ENCODE data around the gene TAF1B. TPM values are rescaled to one million over a fixed set of nuclear protein-coding genes. Genes with fewer than 3 reads are reported as not detected.

The TAF1B gene
- total RNA-seq, 1 experiment from 2014 or later, result 52.8 TPM

DNA sequence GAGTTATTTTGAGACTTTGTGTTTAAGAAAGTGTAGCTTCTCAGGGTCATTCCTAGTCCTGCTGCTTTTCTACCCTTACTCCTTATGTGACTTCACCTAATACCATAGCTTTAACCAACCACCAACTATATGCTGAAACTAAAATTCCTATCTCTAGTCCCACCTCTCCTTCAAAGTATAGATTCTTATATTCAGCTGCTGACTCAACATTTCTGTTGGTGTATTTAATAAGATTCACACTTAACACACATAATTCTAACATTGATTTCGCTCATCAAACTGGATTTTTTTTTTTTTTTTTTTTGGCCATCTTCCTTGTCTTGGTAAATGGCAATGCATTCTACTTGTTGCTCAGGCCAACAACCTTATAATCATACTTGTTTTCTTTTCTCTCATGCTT, 30.1 kb downstream of the TAF1B start:
- ChIA-PET CTCF (no interaction called here), POLR2A (ENCODE audit: low non-redundant PET) (no interaction called here)
- H3K36me3 ChIP-seq (ENCODE audit: insufficient read depth, low read length, poor library complexity, severe bottlenecking), result peaks cover 68% of the 10 kb centered on the region
- H3K27ac ChIP-seq (ENCODE audit: low read depth, low read length, poor library complexity, severe bottlenecking), result no peak overlapping the region
- BruUV-seq (replicated peaks), result no TSS peak
- no peak for DNase-seq (ENCODE audit: low spot score)
- no peaks in the 10 kb centered on the region for H3K27me3 ChIP-seq (replicated peaks; ENCODE audit: insufficient read depth, low read depth, low read length, poor library complexity)
- intact Hi-C loops (cut with micrococcal nuclease; ENCODE audit: unreplicated experiment), result no loop called here
- H3K4me3 ChIP-seq (ENCODE audit: low read depth, low read length, poor library complexity, severe bottlenecking), result no peak overlapping the region
- TF ChIP-seq, protein P1, sequence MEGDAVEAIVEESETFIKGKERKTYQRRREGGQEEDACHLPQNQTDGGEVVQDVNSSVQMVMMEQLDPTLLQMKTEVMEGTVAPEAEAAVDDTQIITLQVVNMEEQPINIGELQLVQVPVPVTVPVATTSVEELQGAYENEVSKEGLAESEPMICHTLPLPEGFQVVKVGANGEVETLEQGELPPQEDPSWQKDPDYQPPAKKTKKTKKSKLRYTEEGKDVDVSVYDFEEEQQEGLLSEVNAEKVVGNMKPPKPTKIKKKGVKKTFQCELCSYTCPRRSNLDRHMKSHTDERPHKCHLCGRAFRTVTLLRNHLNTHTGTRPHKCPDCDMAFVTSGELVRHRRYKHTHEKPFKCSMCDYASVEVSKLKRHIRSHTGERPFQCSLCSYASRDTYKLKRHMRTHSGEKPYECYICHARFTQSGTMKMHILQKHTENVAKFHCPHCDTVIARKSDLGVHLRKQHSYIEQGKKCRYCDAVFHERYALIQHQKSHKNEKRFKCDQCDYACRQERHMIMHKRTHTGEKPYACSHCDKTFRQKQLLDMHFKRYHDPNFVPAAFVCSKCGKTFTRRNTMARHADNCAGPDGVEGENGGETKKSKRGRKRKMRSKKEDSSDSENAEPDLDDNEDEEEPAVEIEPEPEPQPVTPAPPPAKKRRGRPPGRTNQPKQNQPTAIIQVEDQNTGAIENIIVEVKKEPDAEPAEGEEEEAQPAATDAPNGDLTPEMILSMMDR (conservative IDR thresholded peaks at IDR 0.05; ENCODE audit: low read depth, low read length), result no peak
- no peak for TF ChIP-seq EZH2 (IDR thresholded peaks at IDR 0.05; ENCODE audit: borderline replicate concordance, low read depth, low read length, poor library complexity, severe bottlenecking)
- H3K4me1 ChIP-seq (ENCODE audit: insufficient read depth, low read length, poor library complexity, severe bottlenecking), result no peaks in the 10 kb centered on the region
- H3K9me3 ChIP-seq (ENCODE audit: low read depth, low read length, poor library complexity, severe bottlenecking), result no peaks in the 10 kb centered on the region

DNA sequence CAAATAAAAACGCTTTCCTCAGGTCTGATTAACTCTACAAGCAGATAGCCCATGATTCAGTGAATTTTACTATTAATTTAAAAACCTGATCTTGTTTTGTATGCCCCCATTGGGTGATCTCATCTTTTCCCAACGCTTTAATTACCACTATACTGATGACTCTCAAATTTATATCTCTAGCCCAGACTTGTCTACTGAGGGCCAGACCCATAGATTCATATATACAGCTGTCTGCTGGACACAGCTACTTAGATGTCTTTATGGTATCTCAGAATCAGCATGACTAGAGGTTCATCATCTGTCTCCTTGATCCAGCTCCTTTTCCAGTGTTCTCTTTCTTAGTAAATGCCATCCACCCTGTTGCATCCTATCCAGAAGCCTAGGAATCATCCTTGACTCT, 33.8 kb downstream of the TAF1B start:
- BruUV-seq (replicated peaks), result no TSS peak

DNA sequence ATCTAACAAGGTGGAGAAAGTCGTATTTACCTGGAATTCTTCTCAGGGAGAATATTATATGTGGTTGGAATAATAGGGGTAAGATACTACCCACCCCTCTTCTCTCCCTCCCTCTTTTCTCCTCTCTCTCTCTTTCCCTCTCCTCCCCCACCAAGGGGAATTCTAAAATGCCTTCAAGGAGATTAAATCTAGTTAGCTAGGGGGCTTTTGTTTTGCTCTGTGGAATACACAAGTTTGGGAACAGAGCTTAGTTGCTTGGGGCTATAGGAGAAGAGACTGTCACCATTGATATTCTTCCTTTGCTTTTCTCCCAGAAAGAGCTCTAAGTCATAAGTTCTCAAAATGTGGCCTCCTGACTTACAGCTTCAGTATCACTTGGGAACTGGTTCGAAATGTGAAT, 34.5 kb downstream of the TAF1B start:
- BruUV-seq (replicated peaks), result no TSS peak
- no peak for DNase-seq (ENCODE audit: low spot score)
- Histone ChIP-seq H3K27ac (ENCODE audit: low read depth, low read length, poor library complexity, severe bottlenecking) (no peak overlapping the region), H3K9me3 (ENCODE audit: low read depth, low read length, poor library complexity, severe bottlenecking) (no peaks in the 10 kb centered on the region), H3K4me3 (ENCODE audit: low read depth, low read length, poor library complexity, severe bottlenecking) (no peak overlapping the region), H3K36me3 (ENCODE audit: insufficient read depth, low read length, poor library complexity, severe bottlenecking) (peaks cover 58% of the 10 kb centered on the region), H3K27me3 (replicated peaks; ENCODE audit: insufficient read depth, low read depth, low read length, poor library complexity) (no peaks in the 10 kb centered on the region), H3K4me1 (ENCODE audit: insufficient read depth, low read length, poor library complexity, severe bottlenecking) (no peaks in the 10 kb centered on the region)
- TF ChIP-seq EZH2 (IDR thresholded peaks at IDR 0.05; ENCODE audit: borderline replicate concordance, low read depth, low read length, poor library complexity, severe bottlenecking), result no peak
- TF ChIP-seq, protein P1 (conservative IDR thresholded peaks at IDR 0.05; ENCODE audit: low read depth, low read length), result no peak
- POLR2A ChIA-PET (ENCODE audit: low non-redundant PET), result no interaction called here
- CTCF ChIA-PET, result no interaction called here
- intact Hi-C loops (cut with micrococcal nuclease; ENCODE audit: unreplicated experiment), result no loop called here

More for the DNA sequence above, 33.8 kb downstream of the TAF1B start:
- ChIA-PET POLR2A (ENCODE audit: low non-redundant PET) (no interaction called here), CTCF (no interaction called here)
- Histone ChIP-seq H3K4me3 (ENCODE audit: low read depth, low read length, poor library complexity, severe bottlenecking) (no peak overlapping the region), H3K27me3 (replicated peaks; ENCODE audit: insufficient read depth, low read depth, low read length, poor library complexity) (no peaks in the 10 kb centered on the region), H3K27ac (ENCODE audit: low read depth, low read length, poor library complexity, severe bottlenecking) (no peak overlapping the region), H3K4me1 (ENCODE audit: insufficient read depth, low read length, poor library complexity, severe bottlenecking) (no peaks in the 10 kb centered on the region), H3K9me3 (ENCODE audit: low read depth, low read length, poor library complexity, severe bottlenecking) (no peaks in the 10 kb centered on the region), H3K36me3 (ENCODE audit: insufficient read depth, low read length, poor library complexity, severe bottlenecking) (peaks cover 61% of the 10 kb centered on the region)
- DNase-seq (ENCODE audit: low spot score), result no peak
- intact Hi-C loops (cut with micrococcal nuclease; ENCODE audit: unreplicated experiment), result no loop called here
- TF ChIP-seq EZH2 (IDR thresholded peaks at IDR 0.05; ENCODE audit: borderline replicate concordance, low read depth, low read length, poor library complexity, severe bottlenecking), result no peak
- TF ChIP-seq, protein P1 (conservative IDR thresholded peaks at IDR 0.05; ENCODE audit: low read depth, low read length), result no peak
